Measurements from ENCODE around the gene TPRG1.

Gene TPRG1

DNA sequence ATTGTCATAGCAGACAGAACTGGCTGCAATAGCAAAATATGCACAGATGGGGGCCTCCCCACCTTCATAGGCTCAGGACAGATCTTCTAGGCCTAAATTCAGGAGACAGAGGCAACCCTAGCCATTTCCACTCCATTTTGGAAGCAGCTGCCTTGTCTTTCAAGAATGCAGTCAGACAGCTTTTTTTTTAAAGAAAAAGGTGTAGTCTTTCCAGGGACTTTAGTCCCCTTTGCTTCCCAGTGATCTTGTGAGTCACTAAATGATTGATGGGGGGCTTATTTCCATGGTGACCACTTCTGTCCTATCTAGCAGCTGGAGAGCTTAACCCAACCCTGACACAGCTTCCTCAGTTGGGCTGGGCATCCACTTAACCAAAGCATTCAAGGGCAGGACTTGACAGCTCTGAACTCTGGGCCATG, 165.9 kb downstream of the TPRG1 start:
- Mint-ChIP-seq H3K4me3 (no peak overlapping the region), H3K27me3 (peaks cover 16 to 37% of the 10 kb centered on the region in 2 donors), H3K27ac (no peak overlapping the region), H3K36me3 (no peaks in the 10 kb centered on the region), H3K4me1 (no peaks in the 10 kb centered on the region), H3K9me3 (no peaks in the 10 kb centered on the region)
- ATAC-seq (replicated peaks) (no peak), DNase-seq (no peak)

DNA sequence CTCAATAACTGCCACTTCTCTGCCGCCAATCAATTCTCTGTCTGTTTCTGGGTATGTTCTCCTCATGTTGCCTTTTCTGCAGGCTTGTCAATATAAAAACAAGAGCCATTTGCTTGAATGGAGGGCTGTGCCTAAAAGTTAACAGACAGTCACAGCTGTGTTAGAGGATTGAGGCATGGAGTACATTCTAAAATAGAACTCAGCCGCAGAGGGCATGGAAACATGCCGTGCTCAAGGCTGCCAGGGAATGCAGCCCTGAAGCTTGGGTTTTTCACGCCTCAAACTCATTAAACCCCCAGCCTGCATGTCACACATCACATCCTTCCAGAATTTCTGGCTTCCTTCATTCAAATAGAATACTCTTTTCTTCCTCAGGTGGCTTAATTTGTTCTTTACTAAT, 166.6 kb downstream of the TPRG1 start:
- H3K9me3 Mint-ChIP-seq: no peaks in the 10 kb centered on the region
- H3K27me3 Mint-ChIP-seq: peaks cover 11 to 32% of the 10 kb centered on the region in 2 donors
- H3K27ac Mint-ChIP-seq: no peak overlapping the region
- DNase-seq (no peak), ATAC-seq (replicated peaks) (no peak)
- H3K4me1 Mint-ChIP-seq: no peaks in the 10 kb centered on the region
- no peaks in the 10 kb centered on the region for H3K36me3 Mint-ChIP-seq
- H3K4me3 Mint-ChIP-seq: no peak overlapping the region

DNA sequence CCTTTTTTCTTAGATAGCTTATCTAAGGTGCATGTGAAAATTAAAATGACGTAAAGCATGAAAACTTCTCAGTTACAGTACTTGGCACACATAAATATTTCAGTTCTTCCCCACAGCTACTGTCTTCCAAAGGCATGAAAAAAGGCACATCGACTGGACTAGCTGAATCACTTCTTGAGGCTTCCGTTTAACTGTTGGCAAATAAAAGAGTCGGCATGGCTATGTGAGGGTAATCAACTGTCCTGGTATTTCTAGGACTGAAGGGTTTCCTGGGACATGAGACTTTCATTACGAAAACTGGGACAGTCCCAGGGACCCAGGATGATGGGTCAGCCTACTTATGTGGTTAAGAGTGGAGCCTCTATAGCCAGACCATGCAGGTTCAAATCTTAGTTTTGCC, 168.2 kb downstream of the TPRG1 start:
- Mint-ChIP-seq H3K9me3 (no peaks in the 10 kb centered on the region), H3K27ac (no peak overlapping the region), H3K27me3 (peaks cover 11 to 35% of the 10 kb centered on the region in 2 donors), H3K4me3 (no peak overlapping the region), H3K36me3 (no peaks in the 10 kb centered on the region), H3K4me1 (no peaks in the 10 kb centered on the region)
- ATAC-seq (replicated peaks) (no peak), DNase-seq (no peak)

DNA sequence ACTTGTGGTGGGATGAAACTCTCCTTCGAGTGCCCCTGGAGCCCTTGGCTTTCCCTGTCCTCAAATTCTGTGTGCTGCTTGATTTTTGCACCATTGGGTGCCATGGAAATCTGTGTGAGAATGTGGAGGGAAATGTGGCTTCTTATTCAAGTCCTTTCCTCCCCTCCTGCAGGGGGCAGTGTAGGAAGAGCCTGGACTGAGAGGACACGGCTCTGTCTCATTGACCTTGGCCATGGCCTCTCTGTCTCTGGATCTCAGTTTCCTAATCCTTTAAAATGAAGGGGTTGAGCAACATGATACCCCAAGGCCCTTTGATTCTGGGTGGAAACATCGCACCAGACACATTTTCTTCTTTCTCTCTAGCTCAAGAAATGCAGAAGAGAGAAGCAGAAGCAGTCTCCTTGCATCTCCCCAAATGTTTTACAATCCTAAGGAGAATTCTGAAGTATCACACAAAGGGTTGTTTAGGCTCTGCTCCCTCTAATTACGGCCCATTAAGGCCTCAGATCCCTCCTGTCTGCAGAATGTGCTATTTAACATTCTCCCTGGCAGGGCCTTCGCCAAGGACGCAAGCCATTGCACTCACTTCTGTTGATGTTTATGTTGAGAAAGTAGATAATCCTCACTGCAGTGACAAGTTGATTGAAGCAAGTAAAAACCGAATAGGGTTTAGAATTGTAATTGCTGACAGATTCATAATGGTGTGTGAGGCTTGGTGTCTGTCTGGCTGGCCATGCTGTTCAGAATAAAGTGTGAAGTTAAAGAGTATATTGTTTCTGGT, 169.1 kb downstream of the TPRG1 start:
- no peaks in the 10 kb centered on the region for H3K4me1 Mint-ChIP-seq

DNA sequence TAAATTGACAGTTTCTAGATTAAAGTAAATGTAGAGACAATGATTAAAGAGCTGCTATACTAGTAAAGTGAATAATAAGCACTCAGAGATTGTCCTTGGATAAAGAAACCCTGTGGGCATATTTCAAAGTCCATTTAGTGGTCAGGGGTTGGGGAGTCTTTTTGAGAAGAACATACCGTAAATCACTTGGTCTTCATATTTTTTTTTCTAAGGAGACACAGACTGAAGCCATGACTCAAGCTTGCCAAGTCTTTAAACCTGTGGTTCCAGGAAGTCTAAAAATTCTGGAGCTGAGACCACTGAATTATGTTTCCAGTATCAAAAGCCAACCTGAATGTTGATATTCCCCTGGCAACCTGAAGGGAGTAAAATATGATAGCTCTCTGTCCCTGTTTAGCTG, 171.0 kb downstream of the TPRG1 start:
- H3K36me3 Mint-ChIP-seq: no peaks in the 10 kb centered on the region
- DNase-seq: no peak
- no peaks in the 10 kb centered on the region for H3K4me1 Mint-ChIP-seq
- no peak overlapping the region for H3K27ac Mint-ChIP-seq
- no peak for ATAC-seq (replicated peaks)
- H3K27me3 Mint-ChIP-seq: peaks cover 8 to 25% of the 10 kb centered on the region in 2 donors
- H3K9me3 Mint-ChIP-seq: no peaks in the 10 kb centered on the region
- H3K4me3 Mint-ChIP-seq: no peak overlapping the region

More for the DNA sequence above, 169.1 kb downstream of the TPRG1 start:
- no peak overlapping the region for H3K27ac Mint-ChIP-seq
- DNase-seq: no peak
- ATAC-seq (replicated peaks): no peak
- no peaks in the 10 kb centered on the region for H3K36me3 Mint-ChIP-seq
- H3K27me3 Mint-ChIP-seq: peaks cover 11 to 35% of the 10 kb centered on the region in 2 donors
- H3K9me3 Mint-ChIP-seq: no peaks in the 10 kb centered on the region
- no peak overlapping the region for H3K4me3 Mint-ChIP-seq

DNA sequence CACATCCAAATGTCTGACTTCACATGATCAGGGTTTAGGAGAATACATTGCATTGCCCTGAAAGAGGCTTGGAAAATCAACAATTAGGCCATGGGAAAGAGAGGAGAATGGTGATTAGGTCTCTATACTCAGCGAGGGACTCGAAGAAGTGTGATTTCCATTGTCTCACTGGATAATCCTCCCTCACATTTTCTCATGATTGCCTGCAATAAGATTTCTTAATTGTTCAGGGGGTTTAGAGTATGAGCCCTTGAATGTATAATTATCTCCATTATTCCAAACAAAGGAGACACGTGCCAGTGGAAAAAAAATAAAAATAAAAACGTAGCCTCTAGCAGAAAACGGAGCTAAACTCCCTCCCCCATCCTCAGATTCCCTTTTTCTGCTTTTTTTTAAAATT, 173.2 kb downstream of the TPRG1 start:
- H3K27me3 Mint-ChIP-seq: peaks cover 4 to 8% of the 10 kb centered on the region in 2 donors

DNA sequence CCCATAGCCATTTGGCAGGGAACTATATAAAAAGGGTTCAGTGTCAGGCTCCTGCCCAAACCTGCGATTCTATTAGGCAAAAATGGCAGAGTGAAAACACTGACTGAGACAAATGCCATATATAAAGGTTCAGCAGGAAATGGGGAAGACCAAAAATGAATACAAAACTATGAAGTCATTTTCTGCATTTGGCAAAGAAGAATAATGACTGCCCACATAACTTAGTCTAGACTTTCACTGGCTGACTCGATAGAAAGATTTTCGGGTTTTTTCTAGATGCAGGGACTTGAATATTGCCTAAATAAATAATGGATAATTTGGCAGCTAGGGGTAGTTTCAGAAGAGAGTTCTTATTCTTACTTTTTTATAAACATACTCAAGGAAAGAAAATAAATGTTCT, 178.0 kb downstream of the TPRG1 start:
- no peaks in the 10 kb centered on the region for H3K4me1 Mint-ChIP-seq
- H3K27me3 Mint-ChIP-seq: peaks cover 3 to 6% of the 10 kb centered on the region in 2 donors
- no peak overlapping the region for H3K4me3 Mint-ChIP-seq
- peaks cover 0 to 4% of the 10 kb centered on the region in 2 donors for H3K9me3 Mint-ChIP-seq
- no peak overlapping the region for H3K27ac Mint-ChIP-seq
- ATAC-seq (replicated peaks): no peak
- DNase-seq: no peak
- H3K36me3 Mint-ChIP-seq: no peaks in the 10 kb centered on the region

More for the DNA sequence above, 173.2 kb downstream of the TPRG1 start:
- ATAC-seq (replicated peaks): no peak
- no peaks in the 10 kb centered on the region for H3K36me3 Mint-ChIP-seq
- DNase-seq: no peak
- no peak overlapping the region for H3K27ac Mint-ChIP-seq
- no peak overlapping the region for H3K4me3 Mint-ChIP-seq
- no peaks in the 10 kb centered on the region for H3K4me1 Mint-ChIP-seq
- H3K9me3 Mint-ChIP-seq: no peaks in the 10 kb centered on the region

DNA sequence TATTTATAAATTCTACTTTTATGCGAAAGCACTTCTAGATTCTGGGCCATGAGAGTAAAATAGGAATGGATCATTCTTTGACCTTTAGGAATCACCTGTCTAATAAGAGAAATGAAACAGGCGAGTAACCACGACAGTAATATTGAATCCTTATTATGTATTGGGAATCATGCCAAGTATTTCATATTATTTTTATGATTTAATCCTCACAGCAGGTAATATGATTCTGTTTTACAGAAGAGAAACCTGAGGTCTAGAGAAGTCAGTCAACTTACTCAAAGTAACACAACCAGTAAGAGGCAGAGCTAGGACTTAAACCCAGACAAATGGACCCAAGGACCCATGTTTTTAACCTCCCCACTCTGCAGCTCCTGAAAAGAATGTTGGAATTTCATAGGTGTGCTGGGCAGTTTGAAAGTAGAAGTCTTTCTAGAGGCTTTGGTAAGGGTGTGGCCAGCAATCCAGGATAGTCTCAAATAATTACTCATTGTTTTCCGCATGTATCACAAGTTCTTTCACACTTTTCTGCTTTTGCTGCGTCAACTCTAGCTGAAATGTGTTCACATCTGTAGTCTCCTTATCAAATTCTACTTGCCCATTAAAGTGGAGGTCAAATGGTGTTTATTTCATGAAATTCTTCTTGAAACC, 181.7 kb downstream of the TPRG1 start:
- peaks cover 0 to 4% of the 10 kb centered on the region in 2 donors for H3K9me3 Mint-ChIP-seq

DNA sequence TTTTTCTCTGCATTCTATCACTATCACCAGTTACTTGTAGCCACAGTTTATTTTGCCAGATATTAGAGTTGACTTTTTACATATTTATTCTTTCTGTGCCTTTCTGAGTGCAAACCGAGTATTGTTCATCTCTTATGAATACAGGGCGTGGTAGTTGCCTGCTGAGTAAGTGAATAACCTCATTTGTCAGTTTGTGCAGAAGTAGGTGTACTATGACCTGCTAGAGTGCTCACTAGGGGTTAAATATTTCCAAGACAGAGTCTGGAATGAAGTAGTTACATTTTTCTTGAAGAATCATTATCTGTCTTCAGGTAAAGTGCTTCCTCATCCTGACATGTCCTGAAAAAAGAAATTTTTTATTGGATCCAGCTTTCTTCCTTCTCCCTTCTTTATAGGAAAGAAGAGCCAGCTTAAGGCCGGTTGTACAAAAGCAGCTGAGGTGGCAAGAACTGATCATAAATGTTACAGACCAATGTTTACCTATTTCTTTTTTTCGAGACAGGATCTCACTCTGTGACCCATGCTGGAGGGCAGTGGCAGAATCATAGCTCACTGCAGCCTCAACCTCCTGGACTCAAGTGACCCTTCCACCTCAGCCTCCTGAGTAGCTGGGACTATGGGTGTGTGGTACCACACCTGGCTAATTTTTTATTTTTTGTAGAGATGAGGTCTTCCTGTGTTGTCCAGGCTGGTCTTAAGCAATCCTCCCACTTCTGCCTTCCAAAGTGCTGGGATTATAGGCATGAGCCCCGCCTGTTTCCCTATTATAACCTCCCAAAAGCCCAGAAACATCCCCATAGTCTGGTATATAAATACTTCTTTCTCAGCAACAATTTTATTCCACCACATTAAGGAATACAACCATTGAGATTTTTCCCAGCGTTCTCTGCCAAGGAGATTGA, 182.5 kb downstream of the TPRG1 start:
- Mint-ChIP-seq H3K4me3 (no peak overlapping the region), H3K9me3 (peaks cover 0 to 4% of the 10 kb centered on the region in 2 donors), H3K27me3 (peaks cover 3 to 6% of the 10 kb centered on the region in 2 donors), H3K36me3 (no peaks in the 10 kb centered on the region), H3K4me1 (no peaks in the 10 kb centered on the region), H3K27ac (no peak overlapping the region)
- DNase-seq (no peak), ATAC-seq (replicated peaks) (no peak)

More for the DNA sequence above, 181.7 kb downstream of the TPRG1 start:
- H3K36me3 Mint-ChIP-seq: no peaks in the 10 kb centered on the region
- peaks cover 3 to 6% of the 10 kb centered on the region in 2 donors for H3K27me3 Mint-ChIP-seq
- no peak for DNase-seq
- no peak overlapping the region for H3K27ac Mint-ChIP-seq
- no peak for ATAC-seq (replicated peaks)
- no peak overlapping the region for H3K4me3 Mint-ChIP-seq
- no peaks in the 10 kb centered on the region for H3K4me1 Mint-ChIP-seq

DNA sequence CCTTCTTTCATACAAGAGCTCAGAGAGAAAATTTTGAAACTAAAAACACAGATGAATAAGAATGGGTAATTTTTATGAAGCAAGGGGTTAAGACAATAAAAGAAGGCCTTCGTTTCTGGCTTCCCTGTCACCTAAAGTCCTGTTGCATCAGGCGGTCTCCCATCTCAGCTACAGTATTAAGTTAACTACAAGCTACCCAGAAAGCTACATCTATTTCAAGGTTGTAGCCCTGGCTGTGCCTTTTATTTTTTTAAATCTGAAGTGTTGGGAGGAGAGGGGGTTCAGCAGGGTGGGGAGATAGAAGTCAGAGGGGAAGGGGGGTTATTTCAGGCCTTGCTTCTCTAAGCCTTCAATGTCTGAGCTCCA, 183.3 kb downstream of the TPRG1 start:
- peaks cover 3 to 6% of the 10 kb centered on the region in 2 donors for H3K27me3 Mint-ChIP-seq
- no peaks in the 10 kb centered on the region for H3K36me3 Mint-ChIP-seq
- peaks cover 0 to 4% of the 10 kb centered on the region in 2 donors for H3K9me3 Mint-ChIP-seq
- ATAC-seq (replicated peaks): no peak
- H3K27ac Mint-ChIP-seq: no peak overlapping the region
- no peak for DNase-seq
- no peaks in the 10 kb centered on the region for H3K4me1 Mint-ChIP-seq
- no peak overlapping the region for H3K4me3 Mint-ChIP-seq

DNA sequence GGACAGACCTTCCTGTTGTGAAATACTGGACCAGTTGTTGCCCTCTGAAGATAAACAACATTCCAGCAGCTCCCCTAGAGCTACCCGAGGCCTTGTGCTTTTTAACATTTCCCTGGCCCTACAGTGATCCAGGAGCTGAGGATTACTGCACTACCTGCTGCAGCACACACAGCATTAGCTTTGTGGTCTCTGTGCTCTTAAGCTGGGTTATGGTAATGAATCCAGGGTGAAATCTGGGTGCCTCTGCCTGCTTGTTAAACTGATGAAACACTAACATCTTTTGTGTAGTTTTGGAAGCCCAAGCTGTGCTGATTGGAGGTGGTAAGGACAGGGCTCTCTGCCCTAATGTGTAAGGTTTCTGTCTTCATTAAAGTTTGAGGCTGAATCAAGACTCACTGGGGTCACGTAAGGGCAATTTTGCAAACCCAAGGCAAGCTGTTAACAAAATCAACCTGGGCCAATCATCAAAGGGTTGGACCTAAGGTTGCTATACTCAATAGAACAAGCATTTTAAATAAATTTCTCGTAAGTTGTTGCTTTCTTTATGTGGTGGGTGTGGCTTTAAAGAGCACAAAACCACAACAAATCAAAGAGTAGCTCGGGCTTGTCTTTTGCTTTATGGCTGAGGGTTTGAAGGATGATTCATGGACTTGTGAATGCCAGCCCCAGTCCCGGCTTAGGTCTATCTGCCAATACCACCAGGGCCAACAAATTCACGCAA, 183.9 kb downstream of the TPRG1 start:
- Mint-ChIP-seq H3K27me3 (peaks cover 3 to 6% of the 10 kb centered on the region in 2 donors), H3K36me3 (no peaks in the 10 kb centered on the region), H3K27ac (no peak overlapping the region), H3K9me3 (peaks cover 0 to 4% of the 10 kb centered on the region in 2 donors), H3K4me3 (no peak overlapping the region), H3K4me1 (no peaks in the 10 kb centered on the region)
- ATAC-seq (replicated peaks) (no peak), DNase-seq (no peak)

DNA sequence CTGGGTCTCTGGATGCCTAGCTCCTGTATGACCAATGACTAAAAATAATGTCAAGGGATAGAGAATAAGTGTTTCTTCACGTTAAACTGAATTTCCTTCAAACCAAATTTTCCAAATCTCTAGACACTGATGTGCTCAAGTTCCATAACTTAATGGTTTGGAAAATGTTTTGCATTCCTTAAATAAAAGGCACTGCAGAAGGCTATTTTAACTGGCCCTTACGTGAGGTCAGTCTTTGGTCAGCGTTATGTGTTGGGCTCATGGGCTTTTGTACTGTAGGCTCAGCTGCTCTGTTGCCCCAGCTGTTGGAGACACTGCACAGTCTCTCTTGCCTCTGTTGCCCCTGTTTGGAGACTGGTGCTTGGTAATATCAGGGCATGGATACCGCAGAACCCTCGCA, 188.5 kb downstream of the TPRG1 start:
- no peaks in the 10 kb centered on the region for H3K4me1 Mint-ChIP-seq
- DNase-seq: no peak
- no peak for ATAC-seq (replicated peaks)
- H3K27ac Mint-ChIP-seq: no peak overlapping the region
- no peak overlapping the region for H3K4me3 Mint-ChIP-seq
- H3K36me3 Mint-ChIP-seq: no peaks in the 10 kb centered on the region
- no peaks in the 10 kb centered on the region for H3K9me3 Mint-ChIP-seq
- H3K27me3 Mint-ChIP-seq: peaks cover 0 to 4% of the 10 kb centered on the region in 2 donors

DNA sequence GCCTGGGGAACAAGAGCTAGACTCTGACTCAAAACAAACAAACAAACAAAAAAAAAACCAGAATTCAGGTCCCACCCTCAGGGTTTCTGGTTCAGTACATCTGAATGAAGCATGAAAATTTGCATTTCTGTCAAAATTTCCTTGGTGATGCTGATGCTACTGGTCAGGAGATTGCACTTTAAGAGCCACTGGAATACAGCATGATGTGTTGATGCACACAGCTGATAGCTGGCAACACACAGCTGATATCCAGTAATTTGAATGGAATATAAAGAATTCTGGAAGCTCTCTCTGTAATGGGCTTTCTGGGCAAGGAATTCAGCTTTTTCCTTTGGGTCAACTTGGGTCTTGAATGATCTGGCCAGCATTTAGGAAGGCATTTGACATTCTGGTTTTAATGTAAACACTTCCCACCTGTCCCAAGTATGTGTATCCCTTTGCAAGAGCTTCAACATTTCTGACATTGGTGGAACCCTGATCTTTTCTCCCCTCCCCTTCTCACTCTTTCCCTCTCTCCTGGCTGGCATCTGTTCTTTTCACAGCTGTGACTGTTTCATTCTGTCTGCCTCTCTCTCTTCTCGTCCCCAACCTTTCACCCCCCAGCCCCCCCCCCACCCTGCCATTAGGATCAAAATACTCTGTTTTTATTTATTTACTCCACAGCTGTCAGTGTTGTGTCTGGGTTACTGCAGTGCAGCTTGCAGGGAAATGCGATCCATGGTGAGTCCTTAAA, 189.5 kb downstream of the TPRG1 start:
- H3K27ac Mint-ChIP-seq: no peak overlapping the region
- no peak for DNase-seq
- H3K4me1 Mint-ChIP-seq: no peaks in the 10 kb centered on the region
- H3K4me3 Mint-ChIP-seq: no peak overlapping the region
- H3K27me3 Mint-ChIP-seq: peaks cover 0 to 4% of the 10 kb centered on the region in 2 donors
- H3K36me3 Mint-ChIP-seq: no peaks in the 10 kb centered on the region
- ATAC-seq (replicated peaks): no peak
- no peaks in the 10 kb centered on the region for H3K9me3 Mint-ChIP-seq
